Measurements from ENCODE around the gene C4orf17.

Gene C4orf17

GRCh38 chr4:99563310-99564186, 52.7 kb downstream of the C4orf17 start, which contains the start of gene TRMT10A:
Gene TRMT10A, minus strand, starts transcription at chr4:99564039. Its CDS starts 4,701 bp downstream, at chr4:99559338.
- TF ChIP-seq CTCF (conservative IDR thresholded peaks at IDR 0.05; ENCODE audit: control insufficient read depth, insufficient read depth, low read depth, low read length) = no peak
- peak within 1 kb of the TSS; percentile 88 for H3K4me3 ChIP-seq (ENCODE audit: control insufficient read depth, low read depth, low read length)
- DNase-seq (ENCODE audit: low read depth) = peak; percentile 97

DNA sequence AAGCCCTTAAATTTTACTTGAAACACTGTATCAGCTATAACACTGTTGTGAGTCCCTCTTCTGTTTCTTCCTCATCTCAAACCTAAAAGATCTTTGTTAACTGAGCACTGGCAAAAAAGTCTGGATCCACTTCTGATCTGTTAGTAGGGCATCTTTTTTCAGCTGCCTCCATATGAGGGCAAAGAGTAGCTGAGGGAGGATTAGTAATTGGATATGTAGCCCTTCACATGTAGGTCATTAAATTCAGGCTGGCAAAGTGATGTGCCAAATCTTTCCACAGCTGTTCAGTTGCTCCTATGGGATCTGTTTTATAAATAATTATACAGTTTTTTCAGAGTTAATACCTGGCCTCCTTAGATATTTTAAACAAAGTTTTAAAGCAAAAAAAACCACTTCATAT, 54.1 kb downstream of the C4orf17 start:
- TF ChIP-seq CTCF (conservative IDR thresholded peaks at IDR 0.05; ENCODE audit: control insufficient read depth, insufficient read depth, low read depth, low read length) = no peak
- no peak for DNase-seq (ENCODE audit: low read depth)
- H3K4me3 ChIP-seq (ENCODE audit: control insufficient read depth, low read depth, low read length) = no peak overlapping the region

DNA sequence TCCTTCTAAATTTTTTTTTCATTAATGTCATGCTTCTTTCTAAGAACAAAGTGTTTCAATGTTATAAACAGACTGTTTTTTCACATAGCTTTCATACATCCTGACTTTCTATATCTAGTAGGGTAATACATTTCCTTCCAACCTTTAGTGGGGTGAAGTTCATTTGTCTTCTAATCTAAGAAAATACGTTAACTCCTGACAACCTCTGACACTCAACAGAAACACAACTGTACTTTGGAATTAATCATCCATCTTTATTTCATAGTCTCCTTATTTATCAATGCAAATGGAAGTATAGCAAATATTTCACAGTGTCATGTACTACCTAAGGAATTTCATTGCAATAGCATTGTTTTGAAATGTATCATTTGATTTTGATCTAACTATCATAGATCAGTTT, 61.1 kb downstream of the C4orf17 start:
- no peak for DNase-seq (ENCODE audit: low read depth)
- no peak for TF ChIP-seq CTCF (conservative IDR thresholded peaks at IDR 0.05; ENCODE audit: control insufficient read depth, insufficient read depth, low read depth, low read length)
- no peak overlapping the region for H3K4me3 ChIP-seq (ENCODE audit: control insufficient read depth, low read depth, low read length)

- TF ChIP-seq CTCF (conservative IDR thresholded peaks at IDR 0.05; ENCODE audit: control insufficient read depth, insufficient read depth, low read depth, low read length) = no peak
These were observed 61.9 kb downstream of the C4orf17 start for GRCh38 chr4:99572527-99573240.

DNA sequence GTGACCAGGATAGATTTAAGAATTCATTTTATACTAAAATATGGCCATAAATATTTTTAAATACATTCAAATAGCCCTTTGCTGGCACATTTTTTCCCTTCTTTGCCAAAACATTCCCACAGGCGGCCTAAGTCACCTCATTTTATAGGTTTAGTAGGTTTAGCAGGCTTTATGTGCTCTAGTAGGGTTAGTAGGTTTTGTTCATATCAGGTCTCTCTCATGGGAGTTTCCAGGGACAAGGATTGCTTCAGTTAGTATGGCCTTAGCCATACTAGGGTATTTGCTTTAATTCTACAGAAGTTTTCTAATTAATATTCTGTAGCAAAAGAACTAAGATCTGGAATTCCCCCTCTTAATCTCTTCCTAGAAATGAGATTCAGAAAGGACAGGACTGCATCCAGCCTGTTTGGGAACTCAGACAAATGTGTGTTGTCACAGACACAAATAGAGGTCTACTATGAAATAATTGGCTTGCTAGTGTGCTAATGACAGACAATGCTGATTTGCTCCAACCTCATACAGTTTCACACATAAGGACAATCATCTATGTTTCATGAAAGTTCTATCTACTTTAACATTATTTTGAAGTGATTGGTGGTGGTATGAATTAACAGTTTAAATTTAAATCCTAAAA, 63.0 kb downstream of the C4orf17 start:
- DNase-seq (ENCODE audit: low read depth) = no peak
- no peak overlapping the region for H3K4me3 ChIP-seq (ENCODE audit: control insufficient read depth, low read depth, low read length)

More at GRCh38 chr4:99572527-99573240, 61.9 kb downstream of the C4orf17 start:
- H3K4me3 ChIP-seq (ENCODE audit: control insufficient read depth, low read depth, low read length) = no peak overlapping the region
- peak; percentile 26 for DNase-seq (ENCODE audit: low read depth)

More for the DNA sequence above, 63.0 kb downstream of the C4orf17 start:
- no peak for TF ChIP-seq CTCF (conservative IDR thresholded peaks at IDR 0.05; ENCODE audit: control insufficient read depth, insufficient read depth, low read depth, low read length)
